ENCODE data around the gene METRN.

The METRN gene

GRCh38 chr16:725463-726187, 10.7 kb downstream of the METRN start:
- FAIRE-seq = no peak

- FAIRE-seq = no peak
Measured at GRCh38 chr16:726188-726437, 11.2 kb downstream of the METRN start.

GRCh38 chr16:726438-727290, 11.7 kb downstream of the METRN start, which contains the start of the genes CCDC78 and HAGHL:
CCDC78 (minus strand) TSS chr16:726443; CDS start chr16:726367, 76 bp downstream.
HAGHL (plus strand) TSS chr16:727106; CDS start chr16:727510, 404 bp downstream.
- FAIRE-seq = no peak

GRCh38 chr16:727291-727977, 12.5 kb downstream of the METRN start:
- FAIRE-seq = no peak

- FAIRE-seq = no peak
Measured at GRCh38 chr16:728131-728889, 13.4 kb downstream of the METRN start.

GRCh38 chr16:728890-729744, 14.2 kb downstream of the METRN start:
- FAIRE-seq = no peak

GRCh38 chr16:729768-730665, 15.1 kb downstream of the METRN start:
- FAIRE-seq = no peak

- FAIRE-seq = no peak
Measured at GRCh38 chr16:730666-731509, 16.0 kb downstream of the METRN start.

- FAIRE-seq = no peak
Measured at GRCh38 chr16:732332-732731, 17.4 kb downstream of the METRN start.

- FAIRE-seq = no peak
Measured at GRCh38 chr16:732936-733335, 18.0 kb downstream of the METRN start.

- FAIRE-seq = no peak
Measured at GRCh38 chr16:733382-734207, 18.7 kb downstream of the METRN start.

- FAIRE-seq = no peak
Measured at GRCh38 chr16:734208-734980, 19.5 kb downstream of the METRN start.

- FAIRE-seq = no peak
Measured at GRCh38 chr16:734981-735881, 20.3 kb downstream of the METRN start.

- FAIRE-seq = no peak
Measured at GRCh38 chr16:735982-736453, 21.1 kb downstream of the METRN start.

- no peak for FAIRE-seq
Measured at GRCh38 chr16:736936-737481, 22.1 kb downstream of the METRN start.

Measured in TTC549 (cell line).